BLaER1 treated with 17β-estradiol and CSF1 and Interleukin-3, amounts not matched to agents 10 nM and 100 nM (cell line): ENCODE data around the gene SEMA4B.

Experiments used
- H3K27ac ChIP-seq, 11 experiments: shearing (Covaris generic); formaldehyde crosslinking; 2 replicates each; pipeline ENCODE4 v1.8.1; 2022
- H3K27me3 ChIP-seq, 11 experiments: shearing (Covaris generic); formaldehyde crosslinking; 2 replicates each; pipeline ENCODE4 v1.8.1; 2022
- H3K36me3 ChIP-seq, 11 experiments: shearing (Covaris generic); formaldehyde crosslinking; 2 replicates each; pipeline ENCODE4 v1.8.1; 2022
- H3K4me1 ChIP-seq, 10 experiments: shearing (Covaris generic); formaldehyde crosslinking; 2 replicates each; pipeline ENCODE4 v1.8.1; 2022
- H3K4me2 ChIP-seq, 11 experiments: shearing (Covaris generic); formaldehyde crosslinking; 2 replicates each; pipeline ENCODE4 v1.8.1; 2022
- H3K4me3 ChIP-seq, 10 experiments: shearing (Covaris generic); formaldehyde crosslinking; 2 replicates each; pipeline ENCODE4 v1.8.1; 2022
- H3K9ac ChIP-seq, 11 experiments: shearing (Covaris generic); formaldehyde crosslinking; 2 replicates each; pipeline ENCODE4 v1.8.1; 2022
- H3K9me3 ChIP-seq, 11 experiments: shearing (Covaris generic); formaldehyde crosslinking; replicated peaks in 1 of 11; 2 replicates each; pipeline ENCODE4 v1.8.1; 2022
- H4K20me1 ChIP-seq, 11 experiments: shearing (Covaris generic); formaldehyde crosslinking; 2 replicates each; pipeline ENCODE4 v1.8.1; 2022
- Cebpa-rat ChIP-seq, 11 experiments: shearing (Covaris generic); IDR thresholded peaks; 2 replicates each; pipeline ENCODE4 v1.8.1; 2022

SEMA4B gene

DNA sequence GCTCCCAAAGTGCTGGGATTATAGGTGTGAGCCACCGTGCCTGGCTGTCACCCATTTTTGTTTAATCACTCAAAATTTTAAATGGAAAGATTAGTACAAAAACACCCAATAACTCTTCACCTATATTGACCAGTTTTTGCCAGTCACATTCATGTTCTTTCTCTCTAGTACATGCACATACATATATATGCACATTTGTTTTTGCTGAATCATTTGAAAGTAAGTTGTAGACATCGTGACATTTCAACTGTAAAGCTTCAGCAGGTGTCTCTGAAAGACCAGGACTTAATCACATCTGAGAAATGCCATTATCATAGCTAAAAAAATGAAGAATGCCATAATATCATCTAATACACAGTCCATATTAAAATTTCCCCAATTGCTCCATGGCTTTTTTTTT is 6.5 kb upstream of the SEMA4B start:
- Histone ChIP-seq H3K36me3 (peaks cover 0 to 28% (median 0%) of the 10 kb centered on the region in 11 experiments; a peak in 9 of 22 replicates), H3K4me1 (peaks cover 60 to 83% (median 62%) of the 10 kb centered on the region in 10 experiments), H3K27me3 (no peaks in the 10 kb centered on the region), H4K20me1 (peaks cover 0 to 87% (median 0%) of the 10 kb centered on the region in 11 experiments; a peak in 6 of 22 replicates), H3K9me3 (no peaks in the 10 kb centered on the region), H3K4me3 (no peak overlapping the region), H3K27ac (peak overlapping the region in 3 of 11 experiments; percentile 94 to 98 (median 95); a peak in 2 of 22 replicates), H3K9ac (no peak overlapping the region), H3K4me2 (peak overlapping the region in 10 of 11 experiments; percentile 86 to 98 (median 94); a peak in 17 of 22 replicates)
- no peak for TF ChIP-seq Cebpa-rat (IDR thresholded peaks at IDR 0.05)

DNA sequence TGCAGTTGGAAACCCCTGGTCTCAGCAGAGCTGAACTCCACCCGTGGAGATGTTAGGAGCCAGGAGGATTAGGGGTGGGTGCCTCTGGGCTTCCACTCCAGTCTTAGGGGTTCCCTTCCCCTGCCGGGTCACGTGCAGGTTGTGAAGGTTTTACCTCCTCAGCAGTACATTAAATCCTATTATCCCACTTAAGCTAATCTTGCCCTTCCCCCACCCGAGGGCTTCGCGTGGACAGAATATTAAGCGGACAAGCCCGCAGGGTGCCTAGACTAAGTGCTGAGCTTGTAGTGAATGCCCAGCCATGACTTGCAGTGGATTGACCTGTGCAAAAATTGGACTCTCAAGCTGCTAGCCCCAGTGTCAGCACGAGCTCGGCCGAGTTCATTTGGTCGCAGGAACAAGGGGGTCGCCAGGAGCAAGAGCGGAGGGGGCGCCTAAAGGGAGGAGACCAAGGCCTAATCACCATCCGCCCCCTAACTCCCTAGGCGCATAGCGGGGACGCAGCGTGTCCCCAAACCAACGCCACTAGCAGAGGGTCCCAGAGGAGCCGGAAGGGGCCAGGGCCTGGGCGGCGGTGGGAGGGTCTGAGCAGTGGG is 498 bp upstream of the SEMA4B start:
- H3K36me3 ChIP-seq: peaks cover 0 to 49% (median 8%) of the 10 kb centered on the region in 11 experiments; a peak in 11 of 22 replicates
- H3K27ac ChIP-seq: peak overlapping the region; percentile 51 to 84 (median 79); a peak in 21 of 22 replicates
- no peaks in the 10 kb centered on the region; a peak in 1 of 22 replicates for H3K27me3 ChIP-seq
- H3K4me1 ChIP-seq: peaks cover 47 to 76% (median 54%) of the 10 kb centered on the region in 10 experiments
- H3K4me2 ChIP-seq: peak overlapping the region; percentile 93 to 100 (median 99)
- H3K4me3 ChIP-seq: peak overlapping the region; percentile 90 to 98 (median 94)
- H4K20me1 ChIP-seq: peaks cover 20 to 82% (median 41%) of the 10 kb centered on the region in 11 experiments; a peak in 19 of 22 replicates
- H3K9ac ChIP-seq: peak overlapping the region; percentile 82 to 89 (median 86)
- no peak for TF ChIP-seq Cebpa-rat (IDR thresholded peaks at IDR 0.05)
- no peaks in the 10 kb centered on the region for H3K9me3 ChIP-seq

DNA sequence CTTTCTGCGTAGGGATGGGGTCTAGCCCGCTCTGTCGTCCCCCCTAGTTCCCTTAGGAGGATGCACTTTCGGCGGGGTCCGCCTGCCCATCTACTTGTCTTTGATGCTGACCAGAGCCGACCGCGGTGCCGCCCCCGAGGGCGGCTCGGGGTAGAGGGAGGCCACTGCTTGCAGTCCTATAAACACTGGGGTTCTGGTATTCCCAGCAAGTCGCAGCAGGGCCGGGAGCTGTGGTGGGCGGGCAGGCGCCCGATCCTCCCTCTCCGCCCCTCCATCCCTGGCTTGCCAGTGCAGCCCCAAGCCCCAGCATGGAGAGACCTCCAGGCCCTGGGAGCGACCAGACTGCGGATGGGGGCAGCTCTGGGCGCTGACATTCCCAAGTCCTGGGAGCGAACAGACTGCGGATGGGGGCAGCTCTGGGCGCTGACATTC is 830 bp downstream of the SEMA4B start:
- no peak for TF ChIP-seq Cebpa-rat (IDR thresholded peaks at IDR 0.05)
- H3K36me3 ChIP-seq: peaks cover 2 to 49% (median 16%) of the 10 kb centered on the region in 11 experiments; a peak in 17 of 22 replicates
- H3K4me2 ChIP-seq: peak overlapping the region; percentile 93 to 100 (median 99)
- H3K4me3 ChIP-seq: peak overlapping the region; percentile 90 to 98 (median 94)
- peak overlapping the region in 10 of 11 experiments; percentile 70 to 84 (median 80); a peak in 19 of 22 replicates for H3K27ac ChIP-seq
- peak overlapping the region; percentile 82 to 89 (median 86) for H3K9ac ChIP-seq
- H3K27me3 ChIP-seq: no peaks in the 10 kb centered on the region; a peak in 1 of 22 replicates
- peaks cover 20 to 84% (median 49%) of the 10 kb centered on the region in 11 experiments; a peak in 19 of 22 replicates for H4K20me1 ChIP-seq
- no peaks in the 10 kb centered on the region for H3K9me3 ChIP-seq
- peaks cover 58 to 78% (median 65%) of the 10 kb centered on the region in 10 experiments for H3K4me1 ChIP-seq

DNA sequence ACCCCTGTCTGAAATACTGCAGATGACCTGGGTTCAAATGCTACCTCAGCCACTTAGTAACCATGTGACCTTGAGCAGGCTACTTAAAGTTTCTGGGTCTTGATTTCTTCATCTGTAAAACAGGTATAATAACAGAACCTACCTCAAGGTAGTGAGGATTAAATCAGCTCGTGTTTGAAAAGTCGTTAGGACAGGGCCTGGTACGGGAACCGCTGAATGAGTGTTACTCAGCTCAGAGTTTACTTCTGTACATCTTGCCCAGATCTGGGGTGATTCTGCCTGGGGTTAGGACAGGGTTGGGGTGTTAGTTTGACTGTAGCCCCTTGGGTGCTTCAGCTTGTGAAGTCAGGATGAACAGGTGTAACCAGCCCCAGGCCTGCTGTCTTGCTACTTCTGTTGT is 1.8 kb downstream of the SEMA4B start:
- no peak for TF ChIP-seq Cebpa-rat (IDR thresholded peaks at IDR 0.05)
- Histone ChIP-seq H3K27me3 (no peaks in the 10 kb centered on the region; a peak in 1 of 22 replicates), H3K4me2 (peak overlapping the region; percentile 93 to 100 (median 99)), H3K4me3 (peak overlapping the region in 2 of 10 experiments; percentile 90 to 96; a peak in 3 of 20 replicates), H3K9ac (peak overlapping the region in 3 of 11 experiments; percentile 86 to 89 (median 87); a peak in 2 of 22 replicates), H3K36me3 (peaks cover 10 to 53% (median 22%) of the 10 kb centered on the region in 11 experiments; a peak in 18 of 22 replicates), H3K4me1 (peaks cover 58 to 79% (median 65%) of the 10 kb centered on the region in 10 experiments), H4K20me1 (peaks cover 20 to 90% (median 51%) of the 10 kb centered on the region in 11 experiments; a peak in 19 of 22 replicates), H3K27ac (no peak overlapping the region), H3K9me3 (no peaks in the 10 kb centered on the region)

DNA sequence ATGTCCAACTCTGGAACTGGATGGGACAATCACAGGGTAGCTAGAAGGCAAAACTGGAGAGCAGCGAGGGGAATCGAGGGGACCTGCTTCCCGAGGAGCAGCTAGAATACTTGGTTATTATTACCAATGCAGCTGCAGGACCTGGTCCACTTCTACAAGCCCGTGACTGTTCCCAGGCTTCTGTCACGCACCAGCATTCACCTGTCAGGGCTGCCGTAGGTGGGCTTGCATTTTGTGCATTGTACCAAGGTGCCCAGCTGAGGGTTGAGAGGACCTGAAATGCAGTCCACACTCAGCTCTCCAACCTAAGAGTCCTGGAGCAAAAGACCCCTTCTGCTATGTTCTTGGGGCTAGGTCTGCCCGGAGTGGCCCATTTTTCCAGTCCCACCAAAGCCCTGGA is 2.3 kb downstream of the SEMA4B start:
- no peak overlapping the region for H3K27ac ChIP-seq
- peaks cover 10 to 59% (median 27%) of the 10 kb centered on the region in 11 experiments; a peak in 20 of 22 replicates for H3K36me3 ChIP-seq
- no peak for TF ChIP-seq Cebpa-rat (IDR thresholded peaks at IDR 0.05)

DNA sequence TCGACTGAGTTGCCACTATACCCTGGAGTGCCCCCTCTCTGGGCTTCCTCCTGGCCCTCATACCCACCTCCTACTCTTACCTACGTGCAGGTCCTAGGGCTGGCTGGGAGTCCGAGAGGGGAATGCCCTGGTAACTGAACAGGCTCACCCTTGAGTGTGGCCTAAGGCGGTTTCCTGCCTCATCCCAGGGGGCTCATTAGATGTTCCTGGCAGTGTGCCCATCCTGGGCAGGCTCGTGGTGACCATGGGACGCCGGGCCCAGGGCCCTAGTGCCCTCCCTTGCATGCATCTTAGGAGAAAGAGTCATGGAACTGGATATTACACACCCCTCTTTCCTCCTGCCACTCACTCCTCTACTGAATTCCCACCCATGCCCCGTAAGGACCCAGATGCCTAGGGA is 2.8 kb downstream of the SEMA4B start:
- peaks cover 20 to 90% (median 51%) of the 10 kb centered on the region in 11 experiments; a peak in 19 of 22 replicates for H4K20me1 ChIP-seq
- no peak overlapping the region for H3K27ac ChIP-seq
- H3K9me3 ChIP-seq: no peaks in the 10 kb centered on the region
- H3K9ac ChIP-seq: 0 out of 22 replicates have a peak overlapping the region, but pooled peaks of 1 of the 11 experiments have one; percentile 17
- peak overlapping the region; percentile 93 to 100 (median 99); a peak in 20 of 22 replicates for H3K4me2 ChIP-seq
- no peak overlapping the region for H3K4me3 ChIP-seq
- H3K27me3 ChIP-seq: no peaks in the 10 kb centered on the region; a peak in 1 of 22 replicates
- peaks cover 58 to 79% (median 67%) of the 10 kb centered on the region in 10 experiments for H3K4me1 ChIP-seq
- H3K36me3 ChIP-seq: peaks cover 10 to 62% (median 31%) of the 10 kb centered on the region in 11 experiments; a peak in 20 of 22 replicates
- TF ChIP-seq Cebpa-rat (IDR thresholded peaks at IDR 0.05): no peak

More for the DNA sequence above, 2.3 kb downstream of the SEMA4B start:
- Histone ChIP-seq H3K27me3 (no peaks in the 10 kb centered on the region; a peak in 1 of 22 replicates), H4K20me1 (peaks cover 20 to 90% (median 51%) of the 10 kb centered on the region in 11 experiments; a peak in 19 of 22 replicates), H3K4me3 (no peak overlapping the region), H3K4me2 (peak overlapping the region; percentile 93 to 100 (median 99)), H3K9ac (peak overlapping the region in 2 of 11 experiments; percentile 17 to 86; a peak in 2 of 22 replicates), H3K9me3 (no peaks in the 10 kb centered on the region), H3K4me1 (peaks cover 58 to 79% (median 65%) of the 10 kb centered on the region in 10 experiments)

DNA sequence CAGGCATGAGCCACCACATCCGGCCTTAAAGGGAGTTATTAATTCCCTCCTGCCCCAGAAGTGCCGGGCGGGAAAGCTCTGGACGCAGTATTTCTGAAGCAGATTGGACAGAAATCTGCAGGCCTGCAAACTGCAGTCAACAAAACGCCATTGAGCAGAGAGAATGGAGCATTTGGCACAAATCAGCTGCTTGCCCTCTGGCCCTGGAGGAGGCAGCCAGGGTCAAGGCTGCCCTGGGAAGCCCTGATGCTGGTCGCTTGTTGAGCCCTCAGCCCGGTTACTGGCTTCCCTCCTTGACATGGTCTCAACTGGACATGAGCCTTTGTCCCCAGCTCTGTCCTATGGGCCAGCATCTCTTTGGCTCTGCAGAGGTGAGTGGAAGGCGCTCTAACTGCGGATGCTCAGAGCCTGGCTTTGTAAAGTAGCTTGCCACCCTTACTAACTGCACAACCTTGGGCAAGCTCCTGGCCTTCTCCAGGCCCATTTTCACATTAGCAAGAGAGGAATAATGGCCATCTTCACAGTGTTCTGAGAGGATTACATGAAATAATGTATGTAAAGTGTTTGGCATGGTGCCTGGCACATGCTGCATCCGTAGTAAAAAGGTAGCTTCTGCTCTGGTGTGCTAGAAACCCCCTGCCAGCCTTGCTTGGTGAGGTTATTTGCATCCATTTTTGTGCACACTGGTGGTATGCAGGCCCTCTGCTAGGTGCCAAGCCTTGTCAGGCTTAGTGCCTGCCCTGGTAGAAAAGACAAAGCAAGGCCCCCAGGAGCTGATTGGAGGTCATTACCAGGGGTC is 4.1 kb downstream of the SEMA4B start:
- Histone ChIP-seq H3K4me3 (no peak overlapping the region), H3K27ac (peak overlapping the region in 7 of 11 experiments; percentile 20 to 62 (median 34); a peak in 10 of 22 replicates), H3K9ac (peak overlapping the region in 4 of 11 experiments; percentile 1 to 34 (median 20); a peak in 3 of 22 replicates), H3K27me3 (no peaks in the 10 kb centered on the region; a peak in 1 of 22 replicates), H3K4me1 (peaks cover 66 to 84% (median 74%) of the 10 kb centered on the region in 10 experiments), H4K20me1 (peaks cover 20 to 88% (median 54%) of the 10 kb centered on the region in 11 experiments; a peak in 19 of 22 replicates), H3K36me3 (peaks cover 10 to 74% (median 44%) of the 10 kb centered on the region in 11 experiments; a peak in 20 of 22 replicates), H3K4me2 (peak overlapping the region; percentile 18 to 100 (median 69)), H3K9me3 (no peaks in the 10 kb centered on the region)
- no peak for TF ChIP-seq Cebpa-rat (IDR thresholded peaks at IDR 0.05)

DNA sequence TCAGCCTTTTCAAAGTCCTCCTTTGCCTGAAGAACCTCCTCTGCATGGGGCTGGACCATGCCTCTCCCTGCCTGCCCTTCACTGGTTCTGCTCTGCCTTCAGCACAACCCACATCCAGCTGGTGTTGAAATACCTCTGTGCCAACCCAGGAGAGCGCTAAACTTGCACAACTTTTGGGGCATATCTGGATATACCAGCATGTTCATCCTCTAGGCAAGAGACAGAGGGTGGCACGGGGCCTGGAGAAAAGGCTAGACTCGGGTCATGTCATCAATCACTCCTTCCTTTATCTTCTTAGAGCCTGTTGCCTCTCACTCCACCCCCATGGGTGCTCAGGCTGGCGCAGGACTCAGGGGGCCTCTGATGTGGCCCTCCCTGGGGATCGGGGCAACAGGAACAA is 4.8 kb downstream of the SEMA4B start:
- Histone ChIP-seq H3K27me3 (no peaks in the 10 kb centered on the region; a peak in 1 of 22 replicates), H3K4me1 (peaks cover 66 to 84% (median 74%) of the 10 kb centered on the region in 10 experiments), H4K20me1 (peaks cover 20 to 95% (median 60%) of the 10 kb centered on the region in 11 experiments; a peak in 19 of 22 replicates), H3K9me3 (no peaks in the 10 kb centered on the region), H3K4me2 (peak overlapping the region; percentile 18 to 100 (median 69); a peak in 21 of 22 replicates), H3K36me3 (peaks cover 10 to 77% (median 49%) of the 10 kb centered on the region in 11 experiments; a peak in 20 of 22 replicates), H3K9ac (peak overlapping the region in 4 of 11 experiments; percentile 11 to 42 (median 32); a peak in 5 of 22 replicates), H3K27ac (peak overlapping the region in 8 of 11 experiments; percentile 9 to 62 (median 38); a peak in 13 of 22 replicates), H3K4me3 (no peak overlapping the region)
- peak in 5 of 11 experiments; percentile 25 to 71 (median 57); a peak in 3 of 22 replicates for TF ChIP-seq Cebpa-rat (IDR thresholded peaks at IDR 0.05)
